GM19023 (cell line): ENCODE data around the gene LIMS3.
"Not testable (repeated sequence)": the region's sequence is repeated elsewhere in the genome, so short reads cannot be mapped to it uniquely, and the experiment has no call there.

Experiments used
- ATAC-seq: cut with Tn5 transposase; IDR thresholded peaks from one replicate; pipeline ENCODE4 v1.9.1; 2021; ENCODE audit warnings: mild to moderate bottlenecking, moderate library complexity; ENCODE audit not compliant: unreplicated experiment

The LIMS3 gene, protein sequence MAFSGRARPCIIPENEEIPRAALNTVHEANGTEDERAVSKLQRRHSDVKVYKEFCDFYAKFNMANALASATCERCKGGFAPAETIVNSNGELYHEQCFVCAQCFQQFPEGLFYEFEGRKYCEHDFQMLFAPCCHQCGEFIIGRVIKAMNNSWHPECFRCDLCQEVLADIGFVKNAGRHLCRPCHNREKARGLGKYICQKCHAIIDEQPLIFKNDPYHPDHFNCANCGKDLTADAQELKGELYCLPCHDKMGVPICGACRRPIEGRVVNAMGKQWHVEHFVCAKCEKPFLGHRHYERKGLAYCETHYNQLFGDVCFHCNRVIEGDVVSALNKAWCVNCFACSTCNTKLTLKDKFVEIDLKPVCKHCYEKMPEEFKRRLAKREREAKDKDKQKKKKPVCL

DNA sequence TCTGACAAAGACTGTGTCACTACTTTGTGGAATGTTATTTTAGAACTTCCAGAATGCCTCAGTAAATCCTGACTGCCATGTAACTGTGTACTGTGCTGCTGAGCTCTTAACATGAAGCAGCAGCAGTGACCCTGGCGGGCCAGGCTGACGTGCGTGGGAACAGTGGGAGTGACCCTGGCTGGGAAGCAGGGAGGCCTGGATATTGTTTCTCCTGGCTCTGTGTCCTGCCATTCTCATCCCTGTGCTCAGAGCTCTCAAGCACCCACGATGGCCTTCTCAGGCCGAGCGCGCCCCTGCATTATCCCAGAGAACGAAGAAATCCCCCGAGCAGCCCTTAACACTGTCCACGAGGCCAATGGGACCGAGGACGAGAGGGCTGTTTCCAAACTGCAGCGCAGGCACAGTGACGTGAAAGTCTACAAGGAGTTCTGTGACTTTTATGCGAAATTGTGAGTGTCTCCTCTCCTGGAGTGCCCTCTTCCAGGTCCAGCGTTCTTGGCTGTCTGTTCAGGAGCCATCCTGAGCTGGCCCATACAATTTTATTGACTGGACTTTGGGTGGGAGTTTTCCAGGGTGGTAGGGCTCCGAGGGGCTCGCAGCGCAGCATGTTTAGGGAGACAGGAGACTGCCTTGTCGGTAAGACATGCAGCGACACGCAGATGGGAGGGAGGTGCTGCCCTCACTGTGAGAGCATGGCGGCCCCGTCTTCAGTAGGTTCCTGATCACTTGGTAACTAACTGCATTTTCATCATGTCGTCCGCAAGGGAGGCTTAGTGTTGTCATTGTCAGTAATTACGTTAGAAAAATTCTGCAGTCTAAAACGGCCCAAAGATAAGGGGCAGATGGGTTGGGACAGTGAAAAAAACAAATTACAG lies at the start of gene LIMS3:
LIMS3 (plus strand) TSS at position 227 of the 875 bp plus-strand sequence; CDS start at position 268, 41 bp downstream.
- not testable (repeated sequence) for ATAC-seq

GRCh38 chr2:109871129-109871751 lies 27.2 kb upstream of the LIMS3 start:
- not testable (repeated sequence) for ATAC-seq

- not testable (repeated sequence) for ATAC-seq
These were observed 21.9 kb upstream of the LIMS3 start for GRCh38 chr2:109876625-109877024.

GRCh38 chr2:109882112-109882511 lies 16.4 kb upstream of the LIMS3 start:
- not testable (repeated sequence) for ATAC-seq

GRCh38 chr2:109888414-109888813 lies 10.1 kb upstream of the LIMS3 start:
- not testable (repeated sequence) for ATAC-seq

GRCh38 chr2:109889909-109890308 lies 8.6 kb upstream of the LIMS3 start:
- not testable (repeated sequence) for ATAC-seq

- not testable (repeated sequence) for ATAC-seq
These were observed 7.5 kb upstream of the LIMS3 start for GRCh38 chr2:109891024-109891423.

- ATAC-seq: not testable (repeated sequence)
These were observed 4.8 kb upstream of the LIMS3 start for GRCh38 chr2:109893736-109894135.

GRCh38 chr2:109894141-109894540 lies 4.3 kb upstream of the LIMS3 start:
- ATAC-seq: not testable (repeated sequence)

- ATAC-seq: not testable (repeated sequence)
These were observed 3.2 kb upstream of the LIMS3 start for GRCh38 chr2:109895090-109895869.

GRCh38 chr2:109896212-109896611 lies 2.3 kb upstream of the LIMS3 start:
- ATAC-seq: peak; percentile 97

- ATAC-seq: not testable (repeated sequence)
These were observed 573 bp upstream of the LIMS3 start for GRCh38 chr2:109897769-109898461.

- peak; percentile 92 for ATAC-seq
These were observed 7.3 kb downstream of the LIMS3 start for GRCh38 chr2:109905796-109906195.

DNA sequence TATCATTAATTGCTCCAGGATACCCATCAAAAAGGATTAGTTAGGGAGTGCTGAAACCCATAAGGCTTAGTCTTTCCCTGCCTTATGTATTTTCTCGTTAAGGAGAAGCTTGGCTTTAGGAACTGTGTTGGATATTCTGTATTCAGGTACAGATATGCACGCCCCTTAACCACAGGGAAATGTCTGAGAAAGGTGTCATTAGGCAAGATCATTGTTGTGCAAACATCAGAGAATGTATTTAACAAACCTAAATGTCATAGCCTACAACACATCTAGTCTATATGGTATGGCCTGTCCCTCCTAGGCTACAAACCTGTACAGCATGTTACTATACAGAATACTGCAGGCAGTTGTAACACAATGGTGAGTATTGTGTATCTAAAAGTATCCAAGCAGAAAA lies 10.1 kb downstream of the LIMS3 start:
- ATAC-seq: not testable (repeated sequence)

DNA sequence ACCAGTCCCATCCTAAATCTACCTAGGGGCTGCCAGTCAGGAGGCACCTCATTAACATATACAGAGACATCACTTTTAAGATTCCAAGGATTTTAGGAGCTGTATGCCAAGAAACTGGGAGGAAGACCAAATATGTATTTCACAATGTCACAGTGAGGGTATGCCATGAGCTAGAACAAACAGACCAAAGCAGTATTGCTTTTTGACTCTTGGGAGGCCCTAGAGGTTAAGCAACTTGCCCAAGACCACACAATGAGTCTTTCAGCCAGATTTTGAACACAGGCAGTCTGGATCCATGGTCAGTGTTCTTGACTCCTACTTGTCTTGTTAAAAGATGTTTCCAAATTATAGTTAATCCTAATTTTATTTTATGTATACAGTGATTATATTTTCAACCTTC lies 12.3 kb downstream of the LIMS3 start:
- ATAC-seq: not testable (repeated sequence)

GRCh38 chr2:109913911-109914310 lies 15.4 kb downstream of the LIMS3 start:
- not testable (repeated sequence) for ATAC-seq

DNA sequence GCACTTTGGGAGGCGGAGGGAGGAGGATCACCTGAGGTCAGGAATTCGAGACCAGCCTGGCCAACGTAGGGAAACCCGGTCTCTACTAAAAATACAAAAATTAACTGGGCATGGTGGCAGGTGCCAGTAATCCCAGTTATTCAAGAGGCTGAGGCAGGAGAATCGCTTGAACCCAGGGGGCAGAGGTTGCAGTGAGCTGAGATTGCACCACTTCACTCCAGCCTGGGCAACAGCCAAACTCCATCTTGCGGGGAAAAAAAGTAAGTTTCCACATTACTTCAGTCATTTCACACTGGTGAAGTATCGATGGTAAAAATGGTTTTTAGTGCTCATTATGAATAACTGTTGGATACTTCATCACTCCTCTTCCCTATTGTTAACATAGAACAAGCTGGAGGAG lies 16.1 kb downstream of the LIMS3 start:
- ATAC-seq: not testable (repeated sequence)

DNA sequence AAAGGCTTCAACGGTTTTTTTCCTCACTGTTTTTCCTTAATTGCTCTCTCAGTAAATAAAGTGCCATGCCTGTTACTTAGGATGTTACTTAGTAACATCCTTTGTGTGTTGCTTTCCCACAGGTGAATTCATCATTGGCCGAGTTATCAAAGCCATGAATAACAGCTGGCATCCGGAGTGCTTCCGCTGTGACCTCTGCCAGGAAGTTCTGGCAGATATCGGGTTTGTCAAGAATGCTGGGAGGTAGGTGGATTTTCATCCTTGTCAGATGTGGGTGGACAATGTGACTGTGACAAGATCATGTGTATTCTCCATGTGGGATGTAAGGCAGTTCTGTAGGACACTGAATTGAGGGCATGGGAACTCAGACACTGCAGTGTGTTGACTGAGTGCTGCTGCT lies 17.3 kb downstream of the LIMS3 start:
- ATAC-seq: not testable (repeated sequence)

- not testable (repeated sequence) for ATAC-seq
These were observed 21.7 kb downstream of the LIMS3 start for GRCh38 chr2:109920162-109920561.
